ENCODE results near the gene PARD6A.

- TF ChIP-seq FOXM1 (IDR thresholded peaks at IDR 0.05; ENCODE audit: borderline replicate concordance, low read depth) = no peak
- no peak for TF ChIP-seq YY1 (IDR thresholded peaks at IDR 0.05; ENCODE audit: low read depth)
- no peak for TF ChIP-seq CEBPB (IDR thresholded peaks at IDR 0.05)
Measured at GRCh38 chr16:67676939-67677338, 16.2 kb downstream of the PARD6A start.
